Neural cell (in vitro differentiated cells): ENCODE results near the gene CCNA2. TPM values are rescaled to one million over a fixed set of nuclear protein-coding genes. Genes with fewer than 3 reads are reported as not detected.

Experiments
- H2AFZ ChIP-seq: fragments of 200-600, 300-800 bp; sonication (generic), shearing (Covaris generic); 2 replicates; pipeline ENCODE4 v1.6.0; 2014; ENCODE audit warnings: low read depth, mild to moderate bottlenecking, antibody characterized with exemption, low read length, moderate library complexity
- H3F3A ChIP-seq: fragments of 200-600 bp; shearing (Covaris generic); 2 replicates; pipeline ENCODE4 v1.6.1; 2016; ENCODE audit warnings: mild to moderate bottlenecking, moderate library complexity, mixed read lengths, antibody characterized with exemption, low read length; ENCODE audit not compliant: insufficient read depth, poor library complexity, severe bottlenecking
- H3K27ac ChIP-seq: fragments of 200-600, 300-800 bp; sonication (generic), shearing (Covaris generic); 2 replicates; pipeline ENCODE4 v1.5.1; 2014; ENCODE audit warnings: mild to moderate bottlenecking, low read length, moderate library complexity
- H3K27me3 ChIP-seq: fragments of 300-800, 200-600 bp; sonication (generic), shearing (Covaris generic); 2 replicates; pipeline ENCODE4 v1.6.0; 2014; ENCODE audit warnings: mild to moderate bottlenecking, low read depth, low read length, moderate library complexity; ENCODE audit not compliant: insufficient read depth
- H3K36me3 ChIP-seq: fragments of 300-800, 200-600 bp; sonication (generic), shearing (Covaris generic); 2 replicates; pipeline ENCODE4 v1.5.1; 2014; ENCODE audit warnings: mild to moderate bottlenecking, antibody characterized with exemption, low read length, moderate library complexity; ENCODE audit not compliant: insufficient read depth
- H3K4me2 ChIP-seq: fragments of 300-800, 200-600 bp; sonication (generic), shearing (Covaris generic); 2 replicates; pipeline ENCODE4 v1.6.0; 2014; ENCODE audit warnings: mild to moderate bottlenecking, low read length
- H3K4me3 ChIP-seq: fragments of 300-800, 200-600 bp; sonication (generic), shearing (Covaris generic); 2 replicates; pipeline ENCODE4 v1.5.1; 2014; ENCODE audit warnings: mild to moderate bottlenecking, low read length, moderate library complexity
- H3K79me2 ChIP-seq: fragments of 200-600 bp; shearing (Covaris generic); replicated peaks from 2 replicates; pipeline ENCODE4 v1.6.0; 2014; ENCODE audit warnings: mild to moderate bottlenecking, low read length, moderate library complexity; ENCODE audit not compliant: insufficient read depth
- H3K9ac ChIP-seq: fragments of 300-800, 200-600 bp; sonication (generic), shearing (Covaris generic); 2 replicates; pipeline ENCODE4 v1.6.1; 2016; ENCODE audit warnings: mild to moderate bottlenecking, low read length, mixed read lengths
- H3K9me2 ChIP-seq: fragments of 200-600 bp; shearing (Covaris generic); 2 replicates; pipeline ENCODE4 v1.6.1; 2016; ENCODE audit warnings: mild to moderate bottlenecking, low read length, mixed read lengths; ENCODE audit not compliant: insufficient read depth
- H3K9me3 ChIP-seq: fragments of 200-600, 300-800 bp; sonication (generic), shearing (Covaris generic); 2 replicates; pipeline ENCODE4 v1.6.1; 2016; ENCODE audit warnings: mild to moderate bottlenecking, mixed run types, low read length, moderate library complexity, mixed read lengths
- H4K20me1 ChIP-seq: fragments of 200-600 bp; shearing (Covaris generic); 2 replicates; pipeline ENCODE4 v1.6.1; 2016; ENCODE audit warnings: mild to moderate bottlenecking, mixed run types; ENCODE audit not compliant: insufficient read depth
- CTCF ChIP-seq: fragments of 450-650 bp; IDR thresholded peaks from 2 replicates; pipeline ENCODE4 v1.5.1; 2014; ENCODE audit warnings: antibody characterized with exemption, mild to moderate bottlenecking, moderate library complexity; ENCODE audit not compliant: poor library complexity, severe bottlenecking
- EP300 ChIP-seq: fragments of 450-650 bp; conservative IDR thresholded peaks from 2 replicates; pipeline ENCODE4 v1.6.1; 2014; ENCODE audit warnings: antibody characterized with exemption, mild to moderate bottlenecking, moderate library complexity; ENCODE audit not compliant: poor library complexity, severe bottlenecking
- EZH2 ChIP-seq: fragments of 200-600, 300-800 bp; shearing (Covaris generic), sonication (generic); IDR thresholded peaks from 2 replicates; pipeline ENCODE4 v1.6.1; 2014; ENCODE audit warnings: antibody characterized with exemption, low read length, borderline replicate concordance, mild to moderate bottlenecking; ENCODE audit not compliant: insufficient read depth, poor library complexity, severe bottlenecking
- MXI1 ChIP-seq: fragments of 450-650 bp; conservative IDR thresholded peaks from 2 replicates; pipeline ENCODE4 v1.6.1; 2014; ENCODE audit warnings: antibody characterized with exemption, mild to moderate bottlenecking; ENCODE audit not compliant: poor library complexity, severe bottlenecking
- POLR2AphosphoS5 ChIP-seq: IDR thresholded peaks from 2 replicates; pipeline ENCODE4 v1.6.1; 2012
- RAD21 ChIP-seq: fragments of 450-650 bp; conservative IDR thresholded peaks from 2 replicates; pipeline ENCODE4 v1.6.1; 2014; ENCODE audit warnings: antibody characterized with exemption, mild to moderate bottlenecking, moderate library complexity
- REST ChIP-seq: IDR thresholded peaks from 2 replicates; pipeline ENCODE4 v1.6.1; 2012; ENCODE audit warnings: borderline replicate concordance
- SMC3 ChIP-seq: fragments of 450-650 bp; conservative IDR thresholded peaks from 2 replicates; pipeline ENCODE4 v1.6.1; 2014; ENCODE audit warnings: antibody characterized with exemption, mild to moderate bottlenecking, moderate library complexity; ENCODE audit not compliant: poor library complexity
- TAF1 ChIP-seq: IDR thresholded peaks from 2 replicates; pipeline ENCODE4 v1.6.1; 2012; ENCODE audit warnings: low read depth
- polyA plus RNA-seq: library from polyadenylated mRNA; depleted of rRNA; stranded (reverse); fragments of >200 nt; gene quantifications from 2 replicates; pipeline ENCODE4 v1.2.3, GENCODE V29; 2014

CCNA2 gene
- polyA plus RNA-seq, 1 donor from 2014 or later, result 7.5 TPM

- Histone ChIP-seq H3K27me3 (no peaks in the 10 kb centered on the region), H3K36me3 (no peaks in the 10 kb centered on the region), H3K4me2 (peak within 1 kb of the TSS; percentile 96), H3K79me2 (peaks cover 17% of the 10 kb centered on the region), H2AFZ (peak within 1 kb of the TSS; percentile 100), H3K4me3 (peak within 1 kb of the TSS; percentile 99), H3F3A (no peaks in the 10 kb centered on the region), H3K9me3 (no peaks in the 10 kb centered on the region), H3K9ac (peak within 1 kb of the TSS; percentile 82), H4K20me1 (no peaks in the 10 kb centered on the region), H3K9me2 (no peaks in the 10 kb centered on the region), H3K27ac (peak within 1 kb of the TSS; percentile 82)
- TF ChIP-seq POLR2AphosphoS5 (peak; percentile 91), CTCF (no peak), REST (peak; percentile 42), EP300 (peak; percentile 52), SMC3 (peak; percentile 63), TAF1 (peak; percentile 61), RAD21 (peak; percentile 47), MXI1 (peak; percentile 95), EZH2 (no peak)
Measured at GRCh38 chr4:121800961-121801714, 22.5 kb downstream of the CCNA2 start, which contains the start of gene EXOSC9. TSS of gene EXOSC9 (plus strand) at chr4:121801323. CDS start at chr4:121801425, 102 bp downstream.

- TF ChIP-seq RAD21, result no peak
- no peak for TF ChIP-seq CTCF
- no peak for TF ChIP-seq MXI1
- TF ChIP-seq EZH2, result no peak
- TF ChIP-seq SMC3, result no peak
- TF ChIP-seq TAF1, result no peak
- no peak for TF ChIP-seq EP300
- no peak for TF ChIP-seq POLR2AphosphoS5
- no peak for TF ChIP-seq REST
- Histone ChIP-seq H3K9ac (peak overlapping the region; percentile 82), H3K4me2 (peak overlapping the region; percentile 96), H3K36me3 (no peaks in the 10 kb centered on the region), H3K79me2 (peaks cover 17% of the 10 kb centered on the region), H4K20me1 (no peaks in the 10 kb centered on the region), H3K4me3 (peak overlapping the region; percentile 99), H3K27me3 (no peaks in the 10 kb centered on the region), H3K27ac (peak overlapping the region; percentile 82), H3K9me2 (no peaks in the 10 kb centered on the region), H3F3A (no peaks in the 10 kb centered on the region), H2AFZ (peak overlapping the region; percentile 100), H3K9me3 (no peaks in the 10 kb centered on the region)
Measured at GRCh38 chr4:121800638-121800960, 23.1 kb downstream of the CCNA2 start.
